Islet precursor cell (in vitro differentiated cells): ENCODE data around the gene UCK2.

Experiments
- DNase-seq: peaks from one replicate; pipeline ENCODE4 v3.0.0-alpha.2; 2018

UCK2 gene

DNA sequence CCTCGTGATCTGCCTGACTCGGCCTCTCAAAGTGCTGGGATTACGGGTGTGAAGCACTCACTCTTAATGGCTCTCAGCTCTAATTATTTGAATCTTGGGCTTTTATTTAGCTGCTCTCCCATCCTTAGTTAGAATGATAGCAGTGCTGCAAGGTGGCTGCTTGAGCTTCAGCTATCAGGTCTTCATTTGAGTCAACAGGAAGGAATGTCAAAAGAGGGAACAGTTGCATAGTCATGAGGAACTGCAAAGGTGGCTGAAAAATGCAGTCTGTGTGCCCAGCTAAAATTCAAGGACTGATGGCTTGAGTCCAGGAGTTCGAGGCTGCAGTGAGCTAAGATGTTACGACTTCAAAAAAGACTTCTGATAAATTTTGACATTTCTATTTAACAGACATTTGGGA is 55.6 kb downstream of the UCK2 start:
- DNase-seq, result peak; percentile 64

DNA sequence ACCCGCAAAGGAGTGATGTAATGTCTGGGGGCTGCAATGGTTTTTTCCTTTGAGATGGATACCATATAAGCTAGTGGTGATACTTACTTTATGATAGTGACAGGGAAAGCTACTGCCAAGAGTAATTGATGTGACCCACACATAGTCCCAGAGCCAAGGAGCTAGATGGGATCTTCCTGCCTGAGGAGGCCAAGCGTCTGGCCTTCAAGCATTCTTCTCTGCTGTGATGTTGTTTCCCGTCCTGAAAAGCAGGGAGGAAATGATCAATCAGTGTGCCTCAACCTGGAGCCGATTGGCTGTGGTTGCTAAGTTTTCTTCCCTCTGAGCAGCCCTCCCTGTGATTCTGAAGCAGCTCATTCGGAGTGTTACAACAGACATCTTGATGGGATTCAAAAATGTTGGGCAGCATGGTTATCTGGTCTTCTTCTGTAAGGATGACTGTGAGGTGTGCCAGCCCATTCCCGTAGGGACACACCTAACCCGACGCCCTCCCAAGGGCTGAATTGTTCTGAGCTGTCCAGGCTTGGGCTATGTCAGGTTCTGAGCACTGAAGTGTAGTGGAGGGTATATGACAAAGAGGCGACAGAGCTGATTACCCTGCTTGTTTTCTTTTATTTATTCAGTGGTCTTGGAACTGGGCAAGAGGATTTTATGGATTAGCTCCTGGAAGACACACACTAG is 56.7 kb downstream of the UCK2 start:
- peak; percentile 70 for DNase-seq

DNA sequence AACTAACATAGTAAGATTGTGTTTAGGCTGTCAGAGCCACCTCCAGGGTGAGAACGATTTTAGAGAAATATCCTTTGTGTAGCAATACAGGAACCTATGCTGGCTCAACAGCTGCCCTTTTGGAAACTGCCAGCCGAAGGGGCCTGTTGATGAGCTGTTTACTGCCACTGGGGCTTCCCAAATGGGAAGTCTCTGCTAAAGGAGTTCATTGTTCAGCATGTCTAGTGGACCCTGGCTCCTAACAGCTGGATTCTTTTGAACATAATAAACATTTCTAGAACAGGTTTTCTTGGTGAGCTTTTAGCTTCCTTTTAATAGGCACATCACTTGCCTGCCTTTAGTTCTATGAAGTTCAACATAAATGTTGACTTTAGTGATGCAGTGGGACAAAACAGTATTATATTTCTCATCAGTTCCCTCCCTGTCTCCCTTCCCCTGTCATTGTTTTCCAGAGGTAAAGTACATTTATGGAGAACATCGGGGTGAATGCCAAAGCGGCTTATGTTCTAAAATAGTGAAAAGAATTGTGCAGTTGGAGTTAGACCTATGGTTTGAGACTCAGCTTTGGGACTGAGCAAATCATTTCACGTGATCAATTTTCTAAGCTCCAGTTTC is 57.4 kb downstream of the UCK2 start:
- DNase-seq, result no peak

DNA sequence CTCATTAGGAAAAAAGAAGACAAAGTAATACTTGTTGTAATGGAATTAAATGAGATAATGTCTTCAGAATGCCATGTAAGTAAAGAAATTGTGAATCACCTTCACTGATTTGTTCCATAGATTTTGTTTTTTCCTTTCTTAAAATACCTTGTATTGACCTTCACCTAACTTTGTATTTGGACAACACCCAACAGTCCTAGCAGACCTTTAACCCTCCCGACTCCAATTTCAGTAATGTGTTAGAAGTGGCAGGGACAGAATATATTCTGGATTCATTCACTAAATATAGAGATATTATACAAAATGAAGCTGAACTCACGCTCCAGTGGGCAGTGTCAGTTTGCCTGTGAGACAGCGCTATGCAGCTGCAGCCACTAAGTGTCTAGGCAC is 57.9 kb downstream of the UCK2 start:
- no peak for DNase-seq

DNA sequence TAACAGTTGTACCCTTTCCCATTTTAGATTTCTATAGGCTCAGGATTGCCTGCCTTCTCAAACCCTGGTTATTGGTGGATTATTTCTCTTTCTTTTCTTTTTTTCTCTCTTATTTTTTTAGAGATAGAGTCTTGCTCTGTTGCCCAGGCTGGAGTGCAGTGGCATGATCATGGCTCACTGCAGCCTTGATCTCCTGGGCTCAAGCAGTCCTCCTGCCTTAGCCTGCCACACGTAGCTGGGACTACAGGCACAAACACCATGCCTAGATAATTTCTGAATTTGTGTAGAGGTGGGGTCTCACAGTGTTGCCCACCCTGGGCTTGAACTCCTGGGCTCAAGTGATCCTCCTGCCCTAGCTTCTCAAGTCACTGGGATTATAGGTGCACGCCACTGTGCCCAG is 58.8 kb downstream of the UCK2 start:
- DNase-seq, result no peak

DNA sequence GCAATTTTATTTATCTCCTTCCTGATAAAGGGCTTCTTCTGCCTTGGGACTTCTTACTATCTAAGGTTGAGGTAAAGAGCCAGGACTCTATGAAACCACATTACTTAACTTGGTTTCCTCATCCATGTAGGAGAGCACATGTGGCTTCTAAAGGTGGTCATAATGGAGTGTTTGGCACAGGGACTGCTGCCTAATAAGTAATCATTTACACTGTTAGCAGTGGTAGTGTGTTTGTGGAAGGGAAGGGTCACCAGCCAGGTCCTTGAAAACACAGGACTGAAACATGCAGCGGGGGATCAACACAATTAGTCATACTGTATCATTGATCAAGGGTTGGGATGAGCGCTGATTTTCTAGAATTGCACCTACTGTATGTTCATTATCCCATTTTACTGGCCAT is 59.6 kb downstream of the UCK2 start:
- no peak for DNase-seq

DNA sequence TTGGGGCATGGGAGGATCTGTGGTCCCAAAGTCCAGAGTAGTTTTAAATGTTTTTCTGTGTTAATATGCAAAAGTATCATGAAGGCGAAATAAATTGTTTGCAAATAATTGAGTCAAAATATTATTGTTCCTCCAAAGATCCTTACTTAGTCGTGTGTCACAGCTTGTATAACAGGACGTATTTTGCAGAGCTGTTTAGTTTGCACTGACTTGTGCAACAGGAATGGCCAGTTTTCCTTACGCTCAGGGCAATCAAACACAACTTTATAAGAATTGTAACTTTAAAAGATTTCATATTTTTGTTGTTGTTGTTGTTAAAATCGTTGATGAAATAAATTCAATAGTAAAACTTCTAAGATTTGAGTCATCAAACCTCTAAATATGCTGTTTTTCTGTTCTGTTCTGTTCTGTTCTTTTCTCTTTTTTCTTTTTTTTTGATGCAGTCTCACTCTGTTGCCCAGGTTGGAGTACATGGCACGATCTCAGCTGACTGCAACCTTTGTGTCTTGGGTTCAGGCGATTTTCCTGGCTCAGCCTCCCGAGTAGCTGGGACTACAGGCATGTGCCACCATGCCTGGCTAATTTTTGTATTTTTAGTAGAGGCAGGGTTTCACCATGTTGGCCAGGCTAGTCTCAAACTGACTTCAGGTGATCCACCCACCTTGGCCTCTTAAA is 60.6 kb downstream of the UCK2 start:
- DNase-seq, result no peak

DNA sequence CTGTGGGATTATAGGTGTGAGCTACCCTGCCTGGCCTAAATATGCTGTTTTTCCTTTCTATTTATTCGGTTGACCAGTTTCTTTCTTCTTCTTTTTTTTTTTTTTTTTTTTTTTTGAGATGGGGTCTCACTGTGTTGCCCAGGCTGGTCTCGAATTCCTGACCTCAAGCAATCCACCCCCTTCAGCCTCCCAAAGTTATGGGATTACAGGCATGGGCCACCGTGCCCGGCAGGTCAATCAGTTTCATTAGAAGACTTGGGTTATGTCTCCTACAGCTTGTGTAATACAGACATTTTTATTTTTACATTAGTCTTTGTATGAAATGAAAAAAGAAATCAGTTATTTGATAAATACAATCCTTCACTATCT is 61.1 kb downstream of the UCK2 start:
- no peak for DNase-seq

DNA sequence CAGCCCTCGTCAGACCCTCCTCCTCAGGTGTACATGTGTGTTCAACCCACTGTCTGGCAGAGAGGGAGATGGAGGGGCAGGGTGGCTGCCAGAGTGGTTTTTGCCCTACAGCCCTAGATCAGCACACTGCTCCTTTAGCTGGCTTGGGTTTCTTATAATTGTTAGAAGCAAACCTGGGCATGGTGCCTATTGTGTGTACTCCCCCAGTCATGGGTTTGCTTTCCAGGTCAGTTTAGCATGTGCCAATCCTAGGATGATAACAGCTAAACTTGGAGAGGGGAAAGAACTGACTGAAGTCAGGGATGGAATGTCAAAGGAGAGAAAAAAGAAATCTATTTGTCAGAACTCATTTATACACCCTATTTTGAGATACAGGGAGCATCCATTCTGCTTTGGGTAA is 63.3 kb downstream of the UCK2 start:
- DNase-seq, result no peak

DNA sequence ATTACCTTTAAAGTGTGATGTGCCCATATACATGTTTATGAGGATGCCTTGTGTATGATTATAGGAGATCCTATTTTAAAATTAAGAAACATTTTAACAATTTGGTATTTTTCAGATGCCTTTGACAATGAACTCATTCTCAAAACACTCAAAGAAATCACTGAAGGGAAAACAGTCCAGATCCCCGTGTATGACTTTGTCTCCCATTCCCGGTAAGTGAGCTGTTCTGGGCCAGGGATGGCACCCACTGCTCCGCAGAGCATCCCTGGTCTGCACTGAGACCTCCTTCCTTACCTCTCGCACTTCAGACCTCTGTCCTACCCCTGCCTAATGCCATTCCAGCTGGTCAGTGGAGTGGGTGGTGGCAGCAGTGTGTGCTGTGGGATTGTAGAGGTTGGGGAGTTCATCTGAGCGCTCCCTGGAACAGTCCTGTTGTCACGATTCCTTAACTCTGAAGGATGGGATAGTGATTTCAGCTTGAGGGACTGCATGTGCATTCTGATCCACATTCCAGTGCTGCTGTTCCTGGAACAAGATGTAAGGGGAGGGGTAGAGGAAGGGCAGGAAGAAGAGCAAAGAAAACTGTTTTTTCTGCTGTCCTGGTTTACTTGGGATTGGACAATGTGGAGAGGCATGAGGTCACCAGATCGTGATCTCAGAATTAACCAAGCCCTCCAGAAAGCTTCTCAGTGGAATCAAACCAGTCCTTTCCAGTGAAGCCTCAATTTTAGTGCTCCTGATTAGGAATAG is 63.9 kb downstream of the UCK2 start:
- DNase-seq, result no peak

DNA sequence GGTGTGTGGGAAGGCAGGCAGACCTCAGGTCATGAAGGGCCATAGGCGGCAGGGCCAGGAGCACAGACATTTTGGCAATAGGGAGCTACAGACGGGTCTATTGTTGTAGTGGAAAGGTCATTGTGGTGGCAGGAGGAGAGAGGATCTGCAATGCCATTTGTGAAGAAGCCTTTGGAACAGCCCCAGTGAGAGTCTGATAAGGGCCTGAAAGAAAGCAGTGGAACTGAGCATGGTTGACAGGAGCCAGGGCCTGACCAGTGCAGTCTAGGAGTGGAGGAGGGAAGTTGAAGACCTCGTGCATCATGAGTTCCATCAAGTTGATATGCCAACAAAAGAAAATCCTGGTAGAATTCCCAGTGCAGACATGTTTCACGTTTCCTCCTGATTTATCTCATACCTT is 65.5 kb downstream of the UCK2 start:
- no peak for DNase-seq

DNA sequence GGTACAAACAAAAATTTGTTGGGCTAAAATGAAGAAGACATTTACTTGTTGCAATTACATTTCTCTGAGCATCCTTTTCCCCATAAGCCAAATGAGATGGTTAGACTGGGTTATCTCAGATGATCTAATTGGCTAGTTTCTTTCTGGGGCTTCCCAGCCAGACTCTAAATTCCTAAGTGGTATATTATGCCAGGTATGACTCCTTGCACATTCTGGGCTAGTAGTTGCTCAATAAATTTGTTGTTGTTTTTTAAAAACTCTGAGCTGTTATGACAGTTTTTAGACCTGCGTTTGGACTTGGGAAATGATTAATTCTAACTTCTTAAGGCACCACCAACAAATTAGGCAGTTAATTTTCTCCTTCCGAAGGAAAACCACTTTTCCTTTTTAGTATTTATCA is 66.1 kb downstream of the UCK2 start:
- DNase-seq, result no peak

DNA sequence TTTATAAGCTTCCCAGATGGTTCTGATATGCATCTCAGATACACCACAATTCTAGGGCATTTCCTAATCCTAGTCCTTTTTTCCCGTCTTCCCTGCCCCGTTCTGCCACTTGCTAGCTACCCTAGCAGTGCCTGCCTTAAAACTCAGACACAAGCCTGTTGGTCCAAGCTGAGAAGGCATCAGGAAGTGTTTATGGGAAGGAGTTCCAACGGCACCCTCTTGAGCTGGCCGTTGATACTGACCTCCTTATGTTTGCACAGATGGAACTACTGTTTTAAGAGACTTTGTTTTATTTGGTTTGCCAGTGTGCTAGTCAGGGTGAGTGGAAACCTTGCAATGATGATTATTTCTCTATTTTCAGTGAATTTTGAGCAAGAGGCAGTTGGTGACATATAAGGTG is 67.2 kb downstream of the UCK2 start:
- no peak for DNase-seq

DNA sequence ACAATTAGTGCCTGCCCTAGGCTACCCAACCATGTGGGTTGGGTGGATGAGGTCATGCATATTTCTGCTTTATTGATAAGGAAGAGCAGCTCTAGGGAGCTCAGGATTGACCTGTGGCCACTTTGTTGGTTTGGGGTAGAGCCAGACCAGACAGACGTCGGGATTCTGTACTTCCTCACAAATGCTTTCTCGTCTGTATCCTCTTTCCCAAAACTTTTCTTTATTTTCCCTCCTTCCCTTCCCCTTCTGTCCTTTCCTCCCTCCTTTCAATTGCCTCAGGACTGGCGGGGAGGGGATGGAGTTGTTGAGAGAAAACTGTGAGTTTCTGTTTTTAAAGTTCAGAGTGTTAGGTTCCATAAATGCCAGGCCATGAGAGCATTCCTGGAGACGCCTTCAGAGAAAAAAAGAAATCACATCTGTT is 68.0 kb downstream of the UCK2 start:
- DNase-seq, result peak; percentile 82

DNA sequence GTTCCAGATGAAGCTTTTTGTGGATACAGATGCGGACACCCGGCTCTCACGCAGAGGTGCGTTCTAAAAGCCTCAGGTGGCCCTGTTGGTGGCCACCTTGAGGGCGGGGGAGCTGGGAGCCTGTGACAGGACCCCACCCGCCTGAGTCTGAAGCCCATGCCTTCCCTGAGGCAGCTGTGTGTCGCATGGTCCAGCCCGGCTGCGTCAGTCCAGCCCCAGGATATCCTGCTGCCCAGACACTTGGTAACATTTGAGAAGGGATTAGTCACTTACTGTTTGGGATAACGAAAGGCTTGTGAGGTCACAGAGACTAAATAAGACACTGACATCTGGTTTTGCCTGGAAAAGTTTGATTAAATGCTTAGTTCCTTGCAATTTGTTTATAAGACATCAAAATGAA is 68.9 kb downstream of the UCK2 start:
- peak; percentile 91 for DNase-seq

DNA sequence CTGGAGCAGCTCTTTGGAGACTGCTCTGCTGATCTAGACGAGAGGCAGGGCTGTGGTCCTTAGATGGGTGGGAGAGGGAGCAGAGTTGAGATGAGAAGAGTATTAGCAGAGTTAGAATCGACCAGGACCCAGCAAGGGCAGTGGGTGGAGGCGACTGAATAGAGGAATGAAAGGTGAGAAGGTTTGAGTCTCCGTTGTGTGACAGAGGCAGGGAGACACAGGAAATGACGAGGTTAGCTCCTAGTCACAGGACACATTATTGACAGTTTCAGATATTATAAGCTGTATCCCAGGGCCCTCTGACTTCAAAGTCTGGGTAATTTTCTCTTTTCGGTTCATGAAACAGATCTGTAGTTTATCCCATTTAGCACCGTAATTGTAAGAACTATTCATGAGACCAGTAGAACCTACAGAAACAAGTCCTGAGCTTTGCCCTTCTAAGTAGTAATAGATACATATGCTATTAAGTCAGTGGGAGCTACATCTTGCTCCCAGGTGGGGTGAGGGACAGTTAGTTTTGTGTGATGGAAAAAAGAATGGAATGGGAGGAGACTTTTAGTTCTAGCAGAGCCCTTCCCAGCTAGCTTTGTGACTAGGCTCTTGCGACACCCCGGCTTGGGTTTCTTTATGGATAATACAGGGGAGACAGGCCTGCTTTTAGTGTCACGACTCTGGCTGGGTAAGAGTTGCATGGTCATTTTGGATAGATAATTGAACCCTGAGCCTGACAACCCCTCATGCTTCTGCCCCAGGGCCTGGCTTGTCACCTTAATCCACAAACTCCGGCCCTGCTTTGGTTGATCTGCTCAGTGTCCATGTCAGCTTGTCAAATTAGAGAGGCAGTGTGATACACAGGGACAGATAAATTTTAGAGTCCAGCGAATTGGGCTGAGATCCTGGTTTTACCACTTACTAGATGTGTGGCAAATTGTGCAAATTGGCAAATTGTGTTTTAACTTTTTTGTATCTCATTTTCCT is 70.2 kb downstream of the UCK2 start:
- peak; percentile 73 for DNase-seq

DNA sequence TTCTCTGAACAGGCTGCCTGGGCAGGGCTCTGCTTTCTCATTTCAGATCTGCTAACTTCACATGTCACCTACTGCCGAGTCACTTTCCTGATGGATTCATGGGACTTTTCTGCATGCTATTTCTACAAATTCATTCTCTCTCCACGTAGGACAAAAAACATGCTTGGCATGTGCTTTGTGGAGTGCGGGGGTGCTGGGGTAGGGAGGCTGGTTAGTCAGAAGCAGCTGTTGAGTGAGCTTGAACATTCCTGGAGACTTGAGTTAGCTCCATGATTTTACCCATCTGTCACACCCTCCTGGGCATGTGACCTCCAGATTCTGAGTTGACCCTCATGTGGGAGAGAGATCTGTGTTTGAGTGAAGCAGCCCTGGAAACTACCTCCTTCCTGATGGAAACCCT is 71.4 kb downstream of the UCK2 start:
- DNase-seq, result peak; percentile 93

DNA sequence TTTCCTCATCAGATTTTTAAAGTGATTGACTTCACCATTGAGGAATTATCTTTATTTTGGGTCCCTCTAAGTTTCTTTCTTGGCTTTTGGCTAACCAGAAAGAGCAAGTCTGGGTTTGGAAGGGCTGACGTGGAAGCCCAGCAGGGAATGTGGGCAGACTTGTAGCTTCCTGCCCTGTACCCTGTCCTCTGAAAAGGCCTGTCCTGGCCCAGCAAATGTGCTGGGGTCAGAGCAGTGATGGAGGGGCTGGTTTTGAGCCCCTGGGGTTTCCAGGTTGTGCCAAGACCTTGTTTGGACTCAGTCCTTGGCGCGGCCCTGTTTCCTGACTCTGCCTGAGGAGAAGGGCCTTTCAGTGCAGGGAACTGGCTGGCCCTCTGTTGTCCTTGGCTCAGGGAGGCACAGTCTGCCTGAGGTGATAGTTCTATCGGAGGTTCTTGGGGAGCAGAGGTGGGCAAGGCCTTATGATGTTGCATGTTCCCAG is 72.1 kb downstream of the UCK2 start:
- peak; percentile 35 for DNase-seq

DNA sequence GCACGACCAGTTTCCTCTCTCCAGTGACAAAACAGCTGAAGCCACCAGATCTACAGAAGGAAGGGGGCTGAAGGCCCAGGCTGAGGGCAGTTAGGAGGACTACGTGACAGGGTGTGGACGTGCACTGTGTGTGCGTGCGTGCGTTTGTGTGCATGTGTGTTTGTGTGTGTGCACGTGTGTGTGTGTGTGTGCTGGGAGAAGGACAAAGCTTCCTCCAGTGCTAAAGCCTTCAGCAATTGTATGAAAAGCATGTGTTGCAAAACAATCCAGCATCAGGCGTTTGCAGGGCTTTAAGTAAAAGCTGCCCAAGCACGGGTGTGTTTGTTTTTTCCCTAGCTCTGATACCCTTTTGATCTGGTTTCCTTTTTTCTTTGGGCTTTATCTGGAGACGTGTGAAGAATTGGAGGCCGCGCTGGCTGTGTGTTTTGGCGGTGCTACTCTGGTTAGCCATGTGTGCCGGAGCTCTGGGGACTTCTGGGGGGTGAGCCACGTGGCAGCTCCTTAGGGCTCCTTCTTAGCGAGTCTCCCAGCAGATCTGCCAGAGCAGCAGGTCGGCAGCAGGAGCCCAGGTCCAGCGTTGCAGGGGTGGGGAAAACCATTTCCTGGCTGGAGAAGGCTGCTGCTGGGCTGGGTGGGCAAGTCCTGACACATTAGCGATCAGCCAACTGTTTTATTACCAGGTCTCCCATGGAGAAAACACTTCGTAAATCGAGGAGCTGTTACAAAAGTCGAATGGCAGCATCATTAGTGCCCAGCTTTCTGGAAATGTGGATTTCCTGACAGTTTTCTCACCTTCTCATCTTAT is 73.4 kb downstream of the UCK2 start:
- DNase-seq, result peak; percentile 62

DNA sequence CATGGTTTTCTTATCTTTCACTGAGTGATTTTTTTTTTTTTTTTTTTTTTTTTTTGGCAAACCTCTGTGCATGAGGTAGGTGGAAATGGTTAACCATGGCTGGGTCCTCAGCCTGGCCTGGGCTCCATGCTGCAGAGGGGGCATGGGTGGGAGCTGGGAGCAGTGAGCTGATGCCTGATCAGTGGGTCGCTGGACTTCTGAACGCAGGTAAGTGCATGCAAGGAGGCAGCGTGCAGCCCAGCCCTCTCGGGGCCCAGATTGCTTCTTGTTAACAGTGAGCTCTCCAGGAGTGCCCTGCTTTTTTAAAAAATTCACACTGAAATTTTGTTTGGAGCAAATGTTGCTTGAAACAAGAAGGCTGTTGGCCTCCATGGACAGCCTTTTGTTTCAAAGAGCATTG is 75.2 kb downstream of the UCK2 start:
- peak; percentile 43 for DNase-seq

DNA sequence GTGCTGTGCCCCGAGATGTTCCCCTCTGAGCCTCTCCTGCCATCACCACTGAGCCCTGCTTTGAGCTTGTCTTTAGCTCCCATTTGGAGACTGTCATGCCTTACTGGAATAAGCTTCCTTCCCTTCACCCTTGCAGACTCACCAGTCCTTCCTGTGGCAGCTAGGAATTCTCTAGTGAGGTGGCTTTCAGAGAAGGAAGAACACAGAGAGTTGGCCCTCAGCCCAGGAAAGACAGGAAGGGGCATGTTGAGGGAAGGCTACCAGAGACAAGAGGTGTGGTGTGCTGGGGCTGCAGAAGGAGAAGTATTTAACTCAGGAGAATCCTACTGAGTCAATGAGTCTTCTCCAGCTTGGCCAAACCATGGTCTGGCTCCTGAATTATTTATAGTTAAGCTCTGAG is 76.3 kb downstream of the UCK2 start:
- peak; percentile 25 for DNase-seq

DNA sequence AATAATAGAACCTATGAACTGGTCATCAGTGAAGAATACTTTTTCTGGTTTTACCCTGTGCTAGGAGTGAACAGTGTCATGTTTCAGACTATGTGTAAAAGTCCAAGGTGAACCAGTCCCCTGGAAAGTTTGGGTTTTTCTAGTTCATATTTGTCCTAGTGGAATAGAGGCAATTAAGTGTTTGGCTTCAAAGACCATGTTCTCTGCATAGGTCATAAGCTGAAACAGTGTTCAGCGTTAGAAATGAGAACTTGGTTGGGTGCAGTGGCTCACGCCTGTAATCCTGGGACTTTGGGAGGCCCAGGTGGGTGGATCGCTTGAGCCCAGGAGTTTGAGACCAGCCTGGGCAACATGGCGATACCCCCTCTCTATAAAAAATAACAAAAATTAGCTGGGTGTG is 77.5 kb downstream of the UCK2 start:
- peak; percentile 18 for DNase-seq
